AG04450 (cell line): ENCODE measurements around the gene EPN3. TPM values are rescaled to one million over a fixed set of nuclear protein-coding genes. Genes with fewer than 3 reads are reported as not detected.

ENCODE experiments used
- CTCF ChIA-PET: fragments of 300-600, 350-600 bp; formaldehyde crosslinking; extraction: SDS; loops from one replicate; lab custom pipeline; 2022; ENCODE audit warnings: antibody characterized with exemption, inconsistent platforms; lab: Charles Lee
- POLR2A ChIA-PET: fragments of 350-600 bp; formaldehyde crosslinking; extraction: SDS; loops from one replicate; lab custom pipeline; 2021; ENCODE audit warnings: antibody characterized with exemption, inconsistent platforms; lab: Yijun Ruan, JAX
- DNase-seq: peaks from one replicate; pipeline ENCODE4 v3.0.0-alpha.2; 2011; ENCODE audit warnings: low read depth, low spot score
- H3K27ac ChIP-seq: one replicate; pipeline ENCODE4 v1.5.1; 2012; ENCODE audit warnings: low read depth, low read length, control low read depth
- H3K27me3 ChIP-seq: one replicate; pipeline ENCODE4 v1.6.0; 2012; ENCODE audit warnings: low read length; ENCODE audit not compliant: control insufficient read depth, insufficient read depth
- H3K4me3 ChIP-seq: 2 replicates; pipeline ENCODE4 v1.5.1; 2011; ENCODE audit warnings: mild to moderate bottlenecking, low read depth, low read length, control low read depth
- H3K9me3 ChIP-seq: 2 replicates; pipeline ENCODE4 v1.5.1; 2012; ENCODE audit warnings: low read length; ENCODE audit not compliant: control insufficient read depth, insufficient read depth
- polyA plus RNA-seq: library from polyadenylated mRNA; depleted of rRNA; stranded (reverse); fragments of >200 nt; gene quantifications from 2 replicates; pipeline ENCODE4 v1.2.3, GENCODE V29; 2011
- TF ChIP-seq, protein P1 (sequence below): IDR thresholded peaks from 2 replicates; pipeline ENCODE4 v1.5.1; 2011; ENCODE audit warnings: low read depth, low read length, control low read depth, inconsistent platforms

The EPN3 gene
- polyA plus RNA-seq, 1 experiment = not detected

GRCh38 chr17:50586421-50587247, 54.1 kb downstream of the EPN3 start:
- no peak for DNase-seq
- ChIA-PET POLR2A (no interaction called here), CTCF (no interaction called here)
- peaks cover 42% of the 10 kb centered on the region for H3K27me3 ChIP-seq
- no peak overlapping the region for H3K27ac ChIP-seq
- H3K4me3 ChIP-seq = no peak overlapping the region
- no peaks in the 10 kb centered on the region; the same call in 1 of the 2 replicates for H3K9me3 ChIP-seq
- TF ChIP-seq, protein P1, sequence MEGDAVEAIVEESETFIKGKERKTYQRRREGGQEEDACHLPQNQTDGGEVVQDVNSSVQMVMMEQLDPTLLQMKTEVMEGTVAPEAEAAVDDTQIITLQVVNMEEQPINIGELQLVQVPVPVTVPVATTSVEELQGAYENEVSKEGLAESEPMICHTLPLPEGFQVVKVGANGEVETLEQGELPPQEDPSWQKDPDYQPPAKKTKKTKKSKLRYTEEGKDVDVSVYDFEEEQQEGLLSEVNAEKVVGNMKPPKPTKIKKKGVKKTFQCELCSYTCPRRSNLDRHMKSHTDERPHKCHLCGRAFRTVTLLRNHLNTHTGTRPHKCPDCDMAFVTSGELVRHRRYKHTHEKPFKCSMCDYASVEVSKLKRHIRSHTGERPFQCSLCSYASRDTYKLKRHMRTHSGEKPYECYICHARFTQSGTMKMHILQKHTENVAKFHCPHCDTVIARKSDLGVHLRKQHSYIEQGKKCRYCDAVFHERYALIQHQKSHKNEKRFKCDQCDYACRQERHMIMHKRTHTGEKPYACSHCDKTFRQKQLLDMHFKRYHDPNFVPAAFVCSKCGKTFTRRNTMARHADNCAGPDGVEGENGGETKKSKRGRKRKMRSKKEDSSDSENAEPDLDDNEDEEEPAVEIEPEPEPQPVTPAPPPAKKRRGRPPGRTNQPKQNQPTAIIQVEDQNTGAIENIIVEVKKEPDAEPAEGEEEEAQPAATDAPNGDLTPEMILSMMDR = no peak

DNA sequence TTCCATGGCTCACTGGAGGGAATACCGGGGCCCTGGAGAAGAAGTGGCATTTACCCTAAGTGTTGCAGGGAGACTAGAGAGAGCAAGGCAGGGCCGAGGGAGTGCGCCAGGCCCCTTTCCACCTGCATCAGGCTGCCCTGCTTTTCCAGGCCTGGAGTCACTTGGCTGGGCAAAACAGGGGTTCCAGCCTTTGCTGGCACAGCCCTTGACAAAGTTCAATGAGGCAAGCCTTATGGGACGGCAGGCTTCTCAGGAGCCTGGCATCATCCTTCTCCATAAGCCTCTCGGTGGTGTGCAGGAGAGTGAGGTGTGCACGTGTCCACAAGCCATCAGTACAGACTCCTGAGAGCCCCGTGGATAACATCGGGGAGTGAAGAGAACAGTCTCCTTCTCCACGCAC, 55.0 kb downstream of the EPN3 start:
- CTCF ChIA-PET = interaction anchor here (0.6 kb wide), 1 partner anchor 36 kb away, joined by 4 read pairs; no protein-coding TSS in a partner anchor

GRCh38 chr17:50588391-50589049, 56.0 kb downstream of the EPN3 start:
- Histone ChIP-seq H3K4me3 (no peak overlapping the region), H3K27ac (no peak overlapping the region), H3K27me3 (peaks cover 34% of the 10 kb centered on the region), H3K9me3 (no peaks in the 10 kb centered on the region)
- ChIA-PET POLR2A (interaction anchor here (1.0 kb wide), 1 partner anchor 26 kb away, joined by 3 read pairs; no protein-coding TSS in a partner anchor), CTCF (interaction anchor here (0.6 kb wide), 1 partner anchor 35 kb away, joined by 4 read pairs; no protein-coding TSS in a partner anchor)
- no peak for DNase-seq
- TF ChIP-seq, protein P1 = no peak

More for the DNA sequence above, 55.0 kb downstream of the EPN3 start:
- Histone ChIP-seq H3K9me3 (no peaks in the 10 kb centered on the region), H3K4me3 (no peak overlapping the region), H3K27ac (no peak overlapping the region), H3K27me3 (peaks cover 42% of the 10 kb centered on the region)
- POLR2A ChIA-PET = no interaction called here
- TF ChIP-seq, protein P1 = no peak
- no peak for DNase-seq

- Histone ChIP-seq H3K4me3 (no peak overlapping the region), H3K27me3 (peaks cover 31% of the 10 kb centered on the region), H3K27ac (no peak overlapping the region), H3K9me3 (no peaks in the 10 kb centered on the region)
- no peak for DNase-seq
- ChIA-PET CTCF (no interaction called here), POLR2A (interaction anchor here (1.0 kb wide), 1 partner anchor 26 kb away, joined by 3 read pairs; no protein-coding TSS in a partner anchor)
- TF ChIP-seq, protein P1 = no peak
These were observed 56.7 kb downstream of the EPN3 start for GRCh38 chr17:50589095-50589705.
